Measurements from ENCODE around the gene UBA52. TPM values are rescaled to one million over a fixed set of nuclear protein-coding genes. Genes with fewer than 3 reads are reported as not detected.
A peak's percentile ranks its signal among the peaks of the same experiment; 100 is the strongest.

UBA52 gene
- total and polyA plus RNA-seq, 2 of the 13 experiments (the other 11 are each of a cell fraction or from before 2014, with no cell fraction given): 959 to 1,782 TPM

- TF ChIP-seq, protein P1, sequence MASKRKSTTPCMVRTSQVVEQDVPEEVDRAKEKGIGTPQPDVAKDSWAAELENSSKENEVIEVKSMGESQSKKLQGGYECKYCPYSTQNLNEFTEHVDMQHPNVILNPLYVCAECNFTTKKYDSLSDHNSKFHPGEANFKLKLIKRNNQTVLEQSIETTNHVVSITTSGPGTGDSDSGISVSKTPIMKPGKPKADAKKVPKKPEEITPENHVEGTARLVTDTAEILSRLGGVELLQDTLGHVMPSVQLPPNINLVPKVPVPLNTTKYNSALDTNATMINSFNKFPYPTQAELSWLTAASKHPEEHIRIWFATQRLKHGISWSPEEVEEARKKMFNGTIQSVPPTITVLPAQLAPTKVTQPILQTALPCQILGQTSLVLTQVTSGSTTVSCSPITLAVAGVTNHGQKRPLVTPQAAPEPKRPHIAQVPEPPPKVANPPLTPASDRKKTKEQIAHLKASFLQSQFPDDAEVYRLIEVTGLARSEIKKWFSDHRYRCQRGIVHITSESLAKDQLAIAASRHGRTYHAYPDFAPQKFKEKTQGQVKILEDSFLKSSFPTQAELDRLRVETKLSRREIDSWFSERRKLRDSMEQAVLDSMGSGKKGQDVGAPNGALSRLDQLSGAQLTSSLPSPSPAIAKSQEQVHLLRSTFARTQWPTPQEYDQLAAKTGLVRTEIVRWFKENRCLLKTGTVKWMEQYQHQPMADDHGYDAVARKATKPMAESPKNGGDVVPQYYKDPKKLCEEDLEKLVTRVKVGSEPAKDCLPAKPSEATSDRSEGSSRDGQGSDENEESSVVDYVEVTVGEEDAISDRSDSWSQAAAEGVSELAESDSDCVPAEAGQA (IDR thresholded peaks at IDR 0.05; ENCODE audit: low read depth): peak; percentile 83; the same call in 1 of the 2 replicates
- TF ChIP-seq, protein P1 (CRISPR knock-in tag; IDR thresholded peaks at IDR 0.05; ENCODE audit: borderline replicate concordance): no peak
- no peak for TF ChIP-seq SRF (IDR thresholded peaks at IDR 0.05; ENCODE audit: low read depth, low read length)
- TF ChIP-seq GATAD1 (CRISPR knock-in tag; IDR thresholded peaks at IDR 0.05): peak; percentile 87
- no peak for TF ChIP-seq KLF15 (CRISPR knock-in tag; IDR thresholded peaks at IDR 0.05; ENCODE audit: borderline replicate concordance)
- TF ChIP-seq CREM (IDR thresholded peaks at IDR 0.05): peak; percentile 50
- no peak for TF ChIP-seq CREM (CRISPR knock-in tag; IDR thresholded peaks at IDR 0.05)
- no peak; the same call in none of the 2 replicates for TF ChIP-seq FOXP4 (CRISPR knock-in tag; IDR thresholded peaks at IDR 0.05)
- TF ChIP-seq, protein P2, sequence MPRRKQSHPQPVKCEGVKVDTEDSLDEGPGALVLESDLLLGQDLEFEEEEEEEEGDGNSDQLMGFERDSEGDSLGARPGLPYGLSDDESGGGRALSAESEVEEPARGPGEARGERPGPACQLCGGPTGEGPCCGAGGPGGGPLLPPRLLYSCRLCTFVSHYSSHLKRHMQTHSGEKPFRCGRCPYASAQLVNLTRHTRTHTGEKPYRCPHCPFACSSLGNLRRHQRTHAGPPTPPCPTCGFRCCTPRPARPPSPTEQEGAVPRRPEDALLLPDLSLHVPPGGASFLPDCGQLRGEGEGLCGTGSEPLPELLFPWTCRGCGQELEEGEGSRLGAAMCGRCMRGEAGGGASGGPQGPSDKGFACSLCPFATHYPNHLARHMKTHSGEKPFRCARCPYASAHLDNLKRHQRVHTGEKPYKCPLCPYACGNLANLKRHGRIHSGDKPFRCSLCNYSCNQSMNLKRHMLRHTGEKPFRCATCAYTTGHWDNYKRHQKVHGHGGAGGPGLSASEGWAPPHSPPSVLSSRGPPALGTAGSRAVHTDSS (CRISPR knock-in tag; conservative IDR thresholded peaks at IDR 0.05): no peak
- TF ChIP-seq MIER3 (CRISPR knock-in tag; IDR thresholded peaks at IDR 0.05; ENCODE audit: borderline replicate concordance): peak; percentile 49; the same call in 1 of the 2 replicates
- no peak for TF ChIP-seq ZNF646 (CRISPR knock-in tag; IDR thresholded peaks at IDR 0.05)
These were observed 14.1 kb upstream of the UBA52 start, which contains the start of gene KXD1 (continued) for GRCh38 chr19:18557411-18558201.
